HEK293 (cell line): ENCODE data around the gene PFDN1.

Source experiments
- CTCF ChIA-PET: fragments of 350-600 bp; formaldehyde crosslinking; extraction: SDS; loops from one replicate; lab custom pipeline; 2021; ENCODE audit warnings: antibody characterized with exemption; lab: Yijun Ruan, JAX
- POLR2A ChIA-PET: fragments of 300-600 bp; formaldehyde crosslinking; extraction: SDS; loops from one replicate; lab custom pipeline; 2020; ENCODE audit warnings: antibody characterized with exemption, inconsistent platforms; lab: Yijun Ruan, JAX
- H3K27ac ChIP-seq: fragments of 200-500 bp; sonication (Bioruptor generic); 2 replicates; pipeline ENCODE4 v1.5.1; 2014; ENCODE audit warnings: low read depth, low read length, control low read depth, inconsistent platforms; ENCODE audit errors: extremely low read depth
- H3K36me3 ChIP-seq, 2 experiments: fragments of 200-500 bp in 1 of 2; sonication (Bioruptor generic) in 1 of 2; 1 replicate in 1 of 2; 2 replicates in 1 of 2; pipeline ENCODE4 v1.5.1; 2014 to 2017; ENCODE audit warnings: inconsistent platforms in 2 of 2, low read length in 2 of 2; ENCODE audit not compliant: control insufficient read depth in 2 of 2, insufficient read depth in 1 of 2
- H3K4me1 ChIP-seq: fragments of 200-500 bp; sonication (Bioruptor generic); 2 replicates; pipeline ENCODE4 v1.5.1; 2014; ENCODE audit warnings: mild to moderate bottlenecking, low read length, inconsistent platforms; ENCODE audit not compliant: control insufficient read depth, insufficient read depth
- H3K4me3 ChIP-seq: 2 replicates; pipeline ENCODE4 v1.5.1; 2011; ENCODE audit warnings: low read depth, mild to moderate bottlenecking, control low read depth, low read length, moderate library complexity
- H3K9me3 ChIP-seq: fragments of 200-500 bp; sonication (Bioruptor generic); 2 replicates; pipeline ENCODE4 v1.5.1; 2014; ENCODE audit warnings: low read depth, low read length, inconsistent platforms; ENCODE audit not compliant: control insufficient read depth, insufficient read depth
- CTCF ChIP-seq: fragments of 450-650 bp; formaldehyde crosslinking; IDR thresholded peaks from 2 replicates; pipeline ENCODE4 v1.5.1; 2016; ENCODE audit warnings: missing biosample characterization, missing genetic modification characterization
- FEZF1 ChIP-seq: fragments of 450-650 bp; formaldehyde crosslinking; IDR thresholded peaks from 2 replicates; pipeline ENCODE4 v1.5.1; 2016; ENCODE audit warnings: missing biosample characterization, missing genetic modification characterization
- GLIS2 ChIP-seq: fragments of 450-650 bp; formaldehyde crosslinking; IDR thresholded peaks from 2 replicates; pipeline ENCODE4 v1.5.1; 2016; ENCODE audit warnings: missing biosample characterization, missing genetic modification characterization
- KLF10 ChIP-seq: fragments of 450-650 bp; IDR thresholded peaks from 2 replicates; pipeline ENCODE4 v1.5.1; 2018; ENCODE audit warnings: missing biosample characterization, mild to moderate bottlenecking, missing genetic modification characterization
- REPIN1 ChIP-seq: fragments of 450-650 bp; formaldehyde crosslinking; IDR thresholded peaks from 2 replicates; pipeline ENCODE4 v1.5.1; 2017; ENCODE audit warnings: missing biosample characterization, missing genetic modification characterization, low read depth
- YY2 ChIP-seq: fragments of 450-650 bp; formaldehyde crosslinking; IDR thresholded peaks from 2 replicates; pipeline ENCODE4 v1.5.1; 2016; ENCODE audit warnings: missing biosample characterization, missing genetic modification characterization
- ZBTB20 ChIP-seq: fragments of 450-650 bp; formaldehyde crosslinking; IDR thresholded peaks from 2 replicates; pipeline ENCODE4 v1.5.1; 2016; ENCODE audit warnings: missing biosample characterization, missing genetic modification characterization
- ZBTB7A ChIP-seq: fragments of 450-650 bp; formaldehyde crosslinking; IDR thresholded peaks from 2 replicates; pipeline ENCODE4 v1.5.1; 2016; ENCODE audit warnings: low read depth, missing biosample characterization, missing genetic modification characterization
- ZNF132 ChIP-seq: fragments of 450-650 bp; formaldehyde crosslinking; IDR thresholded peaks from 2 replicates; pipeline ENCODE4 v1.5.1; 2017; ENCODE audit warnings: missing biosample characterization, missing genetic modification characterization, borderline replicate concordance
- ZNF138 ChIP-seq: fragments of 450-650 bp; formaldehyde crosslinking; IDR thresholded peaks from 2 replicates; pipeline ENCODE4 v1.5.1; 2016; ENCODE audit warnings: missing biosample characterization, missing genetic modification characterization, borderline replicate concordance
- ZNF140 ChIP-seq: fragments of 450-650 bp; formaldehyde crosslinking; IDR thresholded peaks from 2 replicates; pipeline ENCODE4 v1.5.1; 2016; ENCODE audit warnings: missing biosample characterization, missing genetic modification characterization
- ZNF146 ChIP-seq: fragments of 450-650 bp; formaldehyde crosslinking; IDR thresholded peaks from 2 replicates; pipeline ENCODE4 v1.5.1; 2016; ENCODE audit warnings: missing biosample characterization, missing genetic modification characterization
- ZNF155 ChIP-seq: fragments of 450-650 bp; formaldehyde crosslinking; IDR thresholded peaks from 2 replicates; pipeline ENCODE4 v1.5.1; 2016; ENCODE audit warnings: missing biosample characterization, missing genetic modification characterization
- ZNF169 ChIP-seq: fragments of 450-650 bp; formaldehyde crosslinking; IDR thresholded peaks from 2 replicates; pipeline ENCODE4 v1.5.1; 2016; ENCODE audit warnings: missing biosample characterization, missing genetic modification characterization
- ZNF221 ChIP-seq: fragments of 450-650 bp; formaldehyde crosslinking; IDR thresholded peaks from 2 replicates; pipeline ENCODE4 v1.5.1; 2017; ENCODE audit warnings: missing biosample characterization, missing genetic modification characterization, borderline replicate concordance
- ZNF223 ChIP-seq: fragments of 450-650 bp; formaldehyde crosslinking; IDR thresholded peaks from 2 replicates; pipeline ENCODE4 v1.5.1; 2016; ENCODE audit warnings: missing biosample characterization, missing genetic modification characterization
- ZNF366 ChIP-seq: fragments of 450-650 bp; formaldehyde crosslinking; conservative IDR thresholded peaks from 2 replicates; pipeline ENCODE4 v1.5.1; 2016; ENCODE audit warnings: missing biosample characterization, missing genetic modification characterization
- ZNF416 ChIP-seq: fragments of 450-650 bp; formaldehyde crosslinking; IDR thresholded peaks from 2 replicates; pipeline ENCODE4 v1.5.1; 2016; ENCODE audit warnings: missing biosample characterization, missing genetic modification characterization
- ZNF433 ChIP-seq: fragments of 450-650 bp; formaldehyde crosslinking; IDR thresholded peaks from 2 replicates; pipeline ENCODE4 v1.5.1; 2016; ENCODE audit warnings: missing biosample characterization, missing genetic modification characterization, low read depth
- ZNF501 ChIP-seq: fragments of 450-650 bp; formaldehyde crosslinking; IDR thresholded peaks from 2 replicates; pipeline ENCODE4 v1.5.1; 2016; ENCODE audit warnings: missing biosample characterization, missing genetic modification characterization
- ZNF510 ChIP-seq: fragments of 450-650 bp; formaldehyde crosslinking; IDR thresholded peaks from 2 replicates; pipeline ENCODE4 v1.5.1; 2018; ENCODE audit warnings: mild to moderate bottlenecking, missing genetic modification characterization, missing biosample characterization; ENCODE audit not compliant: insufficient replicate concordance
- ZNF514 ChIP-seq: fragments of 450-650 bp; formaldehyde crosslinking; IDR thresholded peaks from 2 replicates; pipeline ENCODE4 v1.5.1; 2016; ENCODE audit warnings: missing biosample characterization, missing genetic modification characterization
- ZNF555 ChIP-seq: fragments of 450-650 bp; formaldehyde crosslinking; conservative IDR thresholded peaks from 2 replicates; pipeline ENCODE4 v1.5.1; 2017; ENCODE audit warnings: missing biosample characterization, mild to moderate bottlenecking, missing genetic modification characterization, inconsistent platforms
- ZNF623 ChIP-seq: fragments of 450-650 bp; formaldehyde crosslinking; IDR thresholded peaks from 2 replicates; pipeline ENCODE4 v1.5.1; 2016; ENCODE audit warnings: missing biosample characterization, missing genetic modification characterization
- ZNF626 ChIP-seq: fragments of 450-650 bp; sonication (Bioruptor Pico); formaldehyde crosslinking; IDR thresholded peaks from 2 replicates; pipeline ENCODE4 v1.5.1; 2018; ENCODE audit warnings: missing biosample characterization, missing genetic modification characterization, inconsistent platforms
- ZNF645 ChIP-seq: fragments of 450-650 bp; formaldehyde crosslinking; IDR thresholded peaks from 2 replicates; pipeline ENCODE4; 2016; ENCODE audit warnings: missing biosample characterization, missing genetic modification characterization
- ZNF664 ChIP-seq: fragments of 450-650 bp; formaldehyde crosslinking; IDR thresholded peaks from 2 replicates; pipeline ENCODE4 v1.5.1; 2016; ENCODE audit warnings: missing biosample characterization, missing genetic modification characterization
- ZNF785 ChIP-seq: fragments of 450-650 bp; formaldehyde crosslinking; IDR thresholded peaks from 2 replicates; pipeline ENCODE4 v1.5.1; 2016; ENCODE audit warnings: missing biosample characterization, missing genetic modification characterization
- ZSCAN4 ChIP-seq: fragments of 450-650 bp; formaldehyde crosslinking; IDR thresholded peaks from 2 replicates; pipeline ENCODE4 v1.5.1; 2017; ENCODE audit warnings: missing biosample characterization, missing genetic modification characterization

PFDN1 gene

DNA sequence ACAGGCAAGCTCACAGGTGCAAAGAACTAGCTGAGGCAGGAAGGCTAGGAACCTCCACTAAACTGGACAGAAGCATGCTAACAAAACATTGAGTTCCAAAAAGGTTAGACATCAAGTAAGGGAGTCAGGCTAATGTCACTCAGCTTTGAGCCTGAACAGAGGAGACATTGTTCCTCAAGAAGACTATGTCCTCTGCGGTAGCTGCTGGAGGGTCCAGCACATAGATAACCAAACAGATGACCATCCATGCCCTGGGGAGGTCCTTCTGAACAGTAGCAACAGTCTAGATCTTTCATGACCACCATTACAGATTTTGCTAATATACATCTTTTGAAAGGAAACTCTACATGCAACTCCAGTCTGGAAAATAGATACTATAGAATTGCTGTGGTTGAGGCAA lies 70.2 kb downstream of the PFDN1 start:
- Histone ChIP-seq H3K4me1 (no peaks in the 10 kb centered on the region), H3K27ac (no peak overlapping the region), H3K4me3 (no peak overlapping the region), H3K36me3 (no peaks in the 10 kb centered on the region), H3K9me3 (no peaks in the 10 kb centered on the region)
- ChIA-PET CTCF (interaction anchor here (0.5 to 5.4 kb wide), 3 partner anchors 10 to 491 kb away, joined by 3 to 48 read pairs (median 3); no protein-coding TSS in a partner anchor), POLR2A (no interaction called here)
- TF ChIP-seq ZNF510 (no peak), ZNF785 (no peak), ZNF132 (tag by site-specific recombination) (no peak), ZNF138 (tag by site-specific recombination) (no peak), ZNF169 (no peak), ZBTB7A (no peak), ZNF146 (tag by site-specific recombination) (no peak), ZNF366 (no peak), ZNF501 (tag by site-specific recombination) (no peak), ZNF221 (no peak), ZNF514 (no peak), ZNF626 (tag by site-specific recombination) (no peak), ZNF623 (tag by site-specific recombination) (no peak), ZNF664 (no peak), YY2 (tag by site-specific recombination) (no peak), ZNF433 (tag by site-specific recombination) (no peak), ZSCAN4 (tag by site-specific recombination) (no peak), FEZF1 (no peak), ZNF555 (no peak), ZNF416 (tag by site-specific recombination) (no peak)

DNA sequence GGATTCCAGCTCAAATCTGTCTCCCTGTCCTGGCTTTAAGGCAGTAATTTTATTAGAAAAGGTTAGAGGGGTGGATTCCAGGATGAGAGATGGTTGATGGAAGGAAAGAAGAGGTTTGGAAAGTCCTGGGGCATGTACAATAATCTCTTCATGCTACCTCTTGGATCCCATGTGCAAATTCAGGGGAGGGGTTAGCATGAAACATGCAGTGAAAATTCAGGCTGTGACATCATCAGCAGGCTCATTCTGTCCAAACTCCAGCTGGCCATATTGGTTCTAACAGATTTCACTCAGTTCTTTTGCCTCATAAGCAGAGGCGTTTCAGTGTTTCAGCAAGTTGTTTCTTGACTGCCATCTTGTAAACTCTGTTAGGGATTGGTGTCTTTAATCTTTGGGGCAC lies 72.5 kb downstream of the PFDN1 start:
- TF ChIP-seq ZNF555 (no peak), GLIS2 (tag by site-specific recombination) (no peak), ZNF140 (no peak), ZNF223 (no peak), ZNF155 (tag by site-specific recombination) (no peak), ZBTB20 (tag by site-specific recombination) (no peak), KLF10 (no peak), ZNF366 (no peak), REPIN1 (tag by site-specific recombination) (no peak), CTCF (tag by site-specific recombination) (no peak), ZNF645 (tag by site-specific recombination) (no peak)
- H3K4me3 ChIP-seq: no peak overlapping the region
- H3K4me1 ChIP-seq: no peaks in the 10 kb centered on the region
- no peaks in the 10 kb centered on the region for H3K9me3 ChIP-seq
- no peaks in the 10 kb centered on the region for H3K36me3 ChIP-seq
- no peak overlapping the region for H3K27ac ChIP-seq
- POLR2A ChIA-PET: no interaction called here
- CTCF ChIA-PET: interaction anchor here (2.1 to 5.4 kb wide), 2 partner anchors 12 to 121 kb away, joined by 13 to 48 read pairs; no protein-coding TSS in a partner anchor
